Esophagus muscularis mucosa (tissue), 4 donors: ENCODE measurements around the gene GHR. TPM values are rescaled to one million over a fixed set of nuclear protein-coding genes. Genes with fewer than 3 reads are reported as not detected.

Experiments used
- DNase-seq: peaks from one replicate; pipeline ENCODE4 v3.0.0-alpha.2; 2017; ENCODE audit errors: extremely low spot score
- H3K27ac ChIP-seq, 4 donors: fragments of 200-600 bp; sonication (generic); replicated peaks in 1 of 4; 1 replicate in 3 of 4; 2 replicates in 1 of 4; pipeline ENCODE4 v1.5.1; 2016 to 2019; ENCODE audit warnings: mild to moderate bottlenecking in 1 of 4
- H3K27me3 ChIP-seq, 4 donors: fragments of 200-600 bp; sonication (generic); one replicate each; pipeline versions ENCODE4 v1.5.1 to v1.6.0; 2016 to 2019
- H3K36me3 ChIP-seq, 4 donors: fragments of 200-600 bp; sonication (generic); one replicate each; pipeline ENCODE4 v1.5.1; 2016 to 2019
- H3K4me1 ChIP-seq, 4 donors: fragments of 200-600 bp; sonication (generic); one replicate each; pipeline ENCODE4 v1.5.1; 2016 to 2019
- H3K4me3 ChIP-seq, 4 donors: fragments of 200-600 bp; sonication (generic); 1 replicate in 2 of 4; 2 replicates in 2 of 4; pipeline ENCODE4 v1.5.1; 2016 to 2019; ENCODE audit warnings: mild to moderate bottlenecking in 4 of 4, moderate library complexity in 1 of 4
- H3K9me3 ChIP-seq, 4 donors: fragments of 200-600 bp; sonication (generic); 1 replicate in 3 of 4; 2 replicates in 1 of 4; pipeline ENCODE4 v1.5.1; 2016 to 2019
- EP300 ChIP-seq: sonication (generic); formaldehyde crosslinking; IDR thresholded peaks from one replicate; pipeline ENCODE4 v1.6.1; 2017; ENCODE audit warnings: antibody characterized with exemption
- POLR2A ChIP-seq: fragments of 450-650 bp; IDR thresholded peaks from one replicate; pipeline ENCODE4 v1.6.1; 2017; ENCODE audit warnings: antibody characterized with exemption, moderate library complexity, mild to moderate bottlenecking, low read depth
- POLR2AphosphoS5 ChIP-seq, 2 donors: sonication (generic); formaldehyde crosslinking; IDR thresholded peaks; one replicate each; pipeline ENCODE4 v1.6.1; 2017; ENCODE audit warnings: antibody characterized with exemption in 2 of 2
- WGBS: methylation state at CpG from one replicate; pipeline ENCODE4 v1.1.5; 2018; 5-methylcytosine and 5-hydroxymethylcytosine counted together
- intact Hi-C: fragments of 100-400 bp; cut with DNase I; formaldehyde crosslinking; loops from one replicate; pipeline ENCODE4 v1.15.1; 2023
- total RNA-seq, 4 donors: library from RNA; depleted of rRNA; stranded (reverse); fragments of >200 nt; gene quantifications; one replicate each; pipeline versions ENCODE4 v1.1.0 to v1.2.1, GENCODE V29; 2016
- TF ChIP-seq, protein P1 (sequence below), 3 experiments: fragments of 200-600 bp in 2 of 3; fragments of 450-650 bp in 1 of 3; sonication (generic) in 2 of 3; IDR thresholded peaks; one replicate each; pipeline ENCODE4 v1.5.1; 2017 to 2019; ENCODE audit warnings: antibody characterized with exemption in 3 of 3, mild to moderate bottlenecking in 2 of 3, moderate library complexity in 1 of 3

Gene GHR
- total RNA-seq, 4 donors from 2014 or later, result 5.3 to 9.1 (median 6.5) TPM

DNA sequence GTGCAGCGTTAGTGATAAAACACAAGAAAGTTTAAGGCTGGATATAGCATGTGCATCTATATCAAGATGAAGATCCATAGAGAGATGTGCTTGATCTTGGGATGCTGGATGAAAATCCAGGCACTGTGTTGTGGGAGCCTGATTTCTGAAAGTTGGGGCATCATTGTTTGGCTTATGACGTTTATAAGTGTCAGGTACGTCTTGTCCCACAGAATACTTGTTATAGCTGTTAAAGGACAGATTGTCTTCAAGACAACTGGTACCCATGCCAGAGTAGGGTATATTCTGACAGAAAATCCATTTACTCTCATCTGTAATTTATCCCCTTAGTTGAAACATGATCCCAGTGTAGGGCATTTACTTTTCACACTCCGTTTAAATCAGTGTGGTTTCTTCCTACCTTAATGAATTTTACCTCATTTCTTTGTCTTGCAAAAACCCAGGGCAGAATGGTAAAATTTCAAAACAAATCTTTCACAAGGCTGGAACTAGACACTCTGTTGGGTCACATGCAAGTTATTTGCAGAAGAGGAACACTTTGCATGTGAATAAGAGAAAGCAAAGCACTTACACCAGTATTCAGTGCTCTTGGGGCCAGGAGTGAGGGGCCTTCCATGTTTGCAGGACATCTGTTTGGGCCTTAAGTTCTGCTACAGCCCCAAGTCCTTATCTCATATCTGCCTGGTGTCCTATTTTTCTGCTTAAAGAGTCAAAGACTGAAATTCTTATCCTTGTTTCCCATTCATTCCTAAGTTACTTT, 73.3 kb downstream of the GHR start:
- H3K27ac ChIP-seq, result no peak overlapping the region
- no peak for DNase-seq
- peaks cover 14 to 62% (median 55%) of the 10 kb centered on the region in 4 donors for H3K4me1 ChIP-seq
- no peaks in the 10 kb centered on the region for H3K36me3 ChIP-seq
- 79% methylated on average over 4 of the region's 4 CpGs for WGBS
- no peak overlapping the region for H3K4me3 ChIP-seq
- intact Hi-C loops, result no loop called here
- TF ChIP-seq, protein P1, sequence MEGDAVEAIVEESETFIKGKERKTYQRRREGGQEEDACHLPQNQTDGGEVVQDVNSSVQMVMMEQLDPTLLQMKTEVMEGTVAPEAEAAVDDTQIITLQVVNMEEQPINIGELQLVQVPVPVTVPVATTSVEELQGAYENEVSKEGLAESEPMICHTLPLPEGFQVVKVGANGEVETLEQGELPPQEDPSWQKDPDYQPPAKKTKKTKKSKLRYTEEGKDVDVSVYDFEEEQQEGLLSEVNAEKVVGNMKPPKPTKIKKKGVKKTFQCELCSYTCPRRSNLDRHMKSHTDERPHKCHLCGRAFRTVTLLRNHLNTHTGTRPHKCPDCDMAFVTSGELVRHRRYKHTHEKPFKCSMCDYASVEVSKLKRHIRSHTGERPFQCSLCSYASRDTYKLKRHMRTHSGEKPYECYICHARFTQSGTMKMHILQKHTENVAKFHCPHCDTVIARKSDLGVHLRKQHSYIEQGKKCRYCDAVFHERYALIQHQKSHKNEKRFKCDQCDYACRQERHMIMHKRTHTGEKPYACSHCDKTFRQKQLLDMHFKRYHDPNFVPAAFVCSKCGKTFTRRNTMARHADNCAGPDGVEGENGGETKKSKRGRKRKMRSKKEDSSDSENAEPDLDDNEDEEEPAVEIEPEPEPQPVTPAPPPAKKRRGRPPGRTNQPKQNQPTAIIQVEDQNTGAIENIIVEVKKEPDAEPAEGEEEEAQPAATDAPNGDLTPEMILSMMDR (IDR thresholded peaks at IDR 0.05), result no peak
- TF ChIP-seq POLR2AphosphoS5 (IDR thresholded peaks at IDR 0.05) (no peak), EP300 (no peak), POLR2A (no peak)
- H3K9me3 ChIP-seq, result no peaks in the 10 kb centered on the region
- no peaks in the 10 kb centered on the region for H3K27me3 ChIP-seq

DNA sequence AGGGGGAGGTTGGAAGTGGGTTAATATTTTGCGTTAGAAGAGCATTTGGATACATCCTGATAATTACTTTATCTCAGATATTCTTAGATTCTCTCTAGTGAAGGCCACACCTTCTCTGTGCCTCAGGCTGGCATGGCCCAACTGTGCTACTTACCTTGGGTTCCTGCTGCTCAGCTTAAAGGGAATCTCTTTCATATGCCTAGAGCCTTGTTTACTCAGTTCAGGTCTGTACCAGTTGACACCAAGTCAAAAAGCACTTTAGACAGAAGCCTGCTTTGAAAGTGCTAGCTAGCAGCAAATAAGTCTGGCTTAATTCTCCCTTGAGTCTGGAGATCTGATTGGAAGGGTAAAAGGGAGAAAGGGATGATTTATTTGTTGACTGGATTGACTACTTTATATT, 74.8 kb downstream of the GHR start:
- no peak for DNase-seq
- intact Hi-C loops, result no loop called here
- Histone ChIP-seq H3K27ac (no peak overlapping the region), H3K27me3 (no peaks in the 10 kb centered on the region), H3K4me1 (peaks cover 13 to 51% (median 44%) of the 10 kb centered on the region in 4 donors), H3K9me3 (no peaks in the 10 kb centered on the region), H3K36me3 (no peaks in the 10 kb centered on the region), H3K4me3 (no peak overlapping the region)
- no peak for TF ChIP-seq EP300
- no peak for TF ChIP-seq POLR2AphosphoS5 (IDR thresholded peaks at IDR 0.05)
- no peak for TF ChIP-seq POLR2A
- TF ChIP-seq, protein P1 (IDR thresholded peaks at IDR 0.05), result no peak
- WGBS, result 100% methylated on average over 1 of the region's 1 CpG

DNA sequence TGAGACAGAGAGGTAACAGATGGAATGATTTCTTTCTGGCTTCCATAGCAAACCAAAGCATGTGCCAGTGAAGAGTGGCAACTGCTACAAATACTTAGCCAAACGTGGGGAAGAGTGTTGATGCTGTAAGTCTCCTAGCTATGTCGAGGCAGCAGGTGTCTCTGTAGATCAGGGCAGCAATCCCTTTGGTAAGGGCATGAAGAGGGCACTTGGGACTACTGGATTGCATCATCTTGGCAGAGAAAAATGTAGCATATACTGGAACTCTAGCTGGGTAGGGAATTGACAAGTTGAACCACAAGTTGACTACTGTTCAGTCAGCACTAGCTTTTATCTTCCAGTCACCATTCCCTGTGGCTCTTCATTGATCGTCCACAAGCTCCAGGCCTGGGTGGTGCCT, 75.8 kb downstream of the GHR start:
- 73% methylated on average over 3 of the region's 3 CpGs for WGBS
- Histone ChIP-seq H3K27me3 (no peaks in the 10 kb centered on the region), H3K9me3 (no peaks in the 10 kb centered on the region), H3K36me3 (no peaks in the 10 kb centered on the region), H3K4me3 (no peak overlapping the region), H3K4me1 (peaks cover 21 to 58% (median 41%) of the 10 kb centered on the region in 4 donors), H3K27ac (no peak overlapping the region)
- TF ChIP-seq EP300, result no peak
- TF ChIP-seq POLR2AphosphoS5 (IDR thresholded peaks at IDR 0.05), result no peak
- TF ChIP-seq, protein P1 (IDR thresholded peaks at IDR 0.05), result no peak
- no peak for TF ChIP-seq POLR2A
- intact Hi-C loops, result no loop called here
- no peak for DNase-seq

DNA sequence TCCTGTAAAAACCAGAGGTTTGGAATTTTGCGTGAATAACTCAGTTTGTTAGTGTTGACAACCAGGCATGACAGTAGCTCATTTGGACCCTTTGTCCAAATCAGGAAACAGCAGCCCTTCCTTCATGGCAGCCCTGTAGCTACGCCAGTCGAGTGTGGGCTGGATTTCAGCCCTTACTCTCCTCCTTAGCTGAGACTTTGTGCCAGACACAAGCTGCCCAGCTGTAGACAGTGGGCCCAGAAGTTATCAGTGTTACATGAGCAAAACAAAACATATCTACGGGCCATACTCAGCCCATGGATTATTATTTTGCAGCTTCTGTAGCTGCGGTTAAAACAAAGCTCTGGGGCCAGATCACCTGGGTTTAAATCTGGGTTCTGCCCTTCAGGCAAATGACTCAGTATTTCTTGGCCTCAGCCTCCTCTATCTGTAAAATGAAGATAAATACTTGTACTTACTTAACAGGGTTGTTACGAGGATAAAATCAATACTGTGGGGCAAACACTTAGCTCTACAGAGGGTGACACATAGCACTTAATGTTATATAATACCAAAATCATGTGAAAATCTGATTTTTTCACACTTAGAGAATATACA, 76.9 kb downstream of the GHR start:
- WGBS, result 65% methylated on average over 6 of the region's 6 CpGs
- intact Hi-C loops, result no loop called here

More for the DNA sequence above, 76.9 kb downstream of the GHR start:
- H3K27ac ChIP-seq, result peak overlapping the region in 1 of 4 donors; percentile 35
- H3K36me3 ChIP-seq, result no peaks in the 10 kb centered on the region
- no peaks in the 10 kb centered on the region for H3K27me3 ChIP-seq
- H3K4me1 ChIP-seq, result peaks cover 21 to 54% (median 37%) of the 10 kb centered on the region in 4 donors
- no peak for DNase-seq
- H3K4me3 ChIP-seq, result no peak overlapping the region
- no peak for TF ChIP-seq EP300
- TF ChIP-seq, protein P1 (IDR thresholded peaks at IDR 0.05), result no peak
- TF ChIP-seq POLR2AphosphoS5 (IDR thresholded peaks at IDR 0.05), result no peak
- TF ChIP-seq POLR2A, result no peak
- H3K9me3 ChIP-seq, result no peaks in the 10 kb centered on the region
